ENCODE measurements around the gene ELP2. TPM values are rescaled to one million over a fixed set of nuclear protein-coding genes. Genes with fewer than 3 reads are reported as not detected.

ELP2 gene
- total RNA-seq, 1 donor from 2014 or later = 69.0 TPM

- Histone ChIP-seq H3K27ac (no peak overlapping the region), H3K36me3 (no peaks in the 10 kb centered on the region), H3K9me3 (no peaks in the 10 kb centered on the region), H3K4me1 (peaks cover 7% of the 10 kb centered on the region), H3K4me3 (no peak overlapping the region), H3K27me3 (no peaks in the 10 kb centered on the region)
- ATAC-seq = no peak
- intact Hi-C loops (cut with DNase I) = no loop called here
- DNase-seq = no peak
- no peak for TF ChIP-seq CTCF (IDR thresholded peaks at IDR 0.05)
These were observed 59.8 kb downstream of the ELP2 start for GRCh38 chr18:36189486-36189885.

GRCh38 chr18:36191286-36191685, 61.6 kb downstream of the ELP2 start:
- H3K27ac ChIP-seq = no peak overlapping the region
- peaks cover 7% of the 10 kb centered on the region for H3K4me1 ChIP-seq
- TF ChIP-seq CTCF (IDR thresholded peaks at IDR 0.05) = no peak
- intact Hi-C loops (cut with DNase I) = no loop called here
- no peaks in the 10 kb centered on the region for H3K36me3 ChIP-seq
- DNase-seq (no peak), ATAC-seq (no peak)
- no peaks in the 10 kb centered on the region for H3K27me3 ChIP-seq
- H3K9me3 ChIP-seq = no peaks in the 10 kb centered on the region
- H3K4me3 ChIP-seq = no peak overlapping the region

- Histone ChIP-seq H3K4me1 (peaks cover 7% of the 10 kb centered on the region), H3K27ac (no peak overlapping the region), H3K27me3 (no peaks in the 10 kb centered on the region), H3K4me3 (no peak overlapping the region), H3K36me3 (no peaks in the 10 kb centered on the region), H3K9me3 (no peaks in the 10 kb centered on the region)
- TF ChIP-seq CTCF (IDR thresholded peaks at IDR 0.05) = no peak
- DNase-seq = no peak
- intact Hi-C loops (cut with DNase I) = no loop called here
- ATAC-seq = no peak
These were observed 62.0 kb downstream of the ELP2 start for GRCh38 chr18:36191711-36192110.

GRCh38 chr18:36194600-36195315, 65.1 kb downstream of the ELP2 start:
- ATAC-seq = peak; percentile 78
- H3K4me3 ChIP-seq = no peak overlapping the region
- no peaks in the 10 kb centered on the region for H3K9me3 ChIP-seq
- no peaks in the 10 kb centered on the region for H3K4me1 ChIP-seq
- no peak for TF ChIP-seq CTCF (IDR thresholded peaks at IDR 0.05)
- no peak for DNase-seq
- intact Hi-C loops (cut with DNase I) = no loop called here
- no peak overlapping the region for H3K27ac ChIP-seq
- H3K36me3 ChIP-seq = no peaks in the 10 kb centered on the region
- no peaks in the 10 kb centered on the region for H3K27me3 ChIP-seq

GRCh38 chr18:36195427-36196122, 65.9 kb downstream of the ELP2 start:
- Histone ChIP-seq H3K36me3 (no peaks in the 10 kb centered on the region), H3K9me3 (no peaks in the 10 kb centered on the region), H3K27me3 (no peaks in the 10 kb centered on the region), H3K4me1 (no peaks in the 10 kb centered on the region), H3K4me3 (no peak overlapping the region), H3K27ac (no peak overlapping the region)
- ATAC-seq (peak; percentile 14), DNase-seq (no peak)
- TF ChIP-seq CTCF (IDR thresholded peaks at IDR 0.05) = no peak
- intact Hi-C loops (cut with DNase I) = no loop called here

All from upper lobe of right lung (tissue), 1 donor.